SK-N-SH treated with all-trans-retinoic acid at 6 μM for 48 hours (cell line): Measurements from ENCODE around the gene NMUR1.

Experiments
- ARNTL ChIP-seq: fragments of 450-650 bp; formaldehyde crosslinking; IDR thresholded peaks from 2 replicates; pipeline ENCODE4 v1.5.0; 2020; ENCODE audit warnings: low read depth, mild to moderate bottlenecking, moderate library complexity, borderline replicate concordance
- OSR1 ChIP-seq: fragments of 250-450 bp; sonication (Bioruptor Pico); IDR thresholded peaks from 2 replicates; pipeline ENCODE4 v1.8.0; 2022; ENCODE audit warnings: moderate library complexity, mild to moderate bottlenecking, inconsistent platforms
- RARB ChIP-seq: fragments of 250-450 bp; sonication (Bioruptor Pico); IDR thresholded peaks from 2 replicates; pipeline ENCODE4 v1.8.0; 2021; ENCODE audit warnings: mild to moderate bottlenecking, moderate library complexity
- ZFP3 ChIP-seq: fragments of 250-450 bp; sonication (Bioruptor Pico); IDR thresholded peaks from 2 replicates; pipeline ENCODE4 v1.5.0; 2020; ENCODE audit warnings: mild to moderate bottlenecking, moderate library complexity
- TF ChIP-seq, protein P1 (sequence below): fragments of 250-450 bp; sonication (Bioruptor Pico); IDR thresholded peaks from 2 replicates; pipeline ENCODE4 v1.8.0; 2020; ENCODE audit warnings: mild to moderate bottlenecking, moderate library complexity, borderline replicate concordance
- TF ChIP-seq, protein P2 (sequence below): fragments of 250-450 bp; sonication (Bioruptor Pico); IDR thresholded peaks from 2 replicates; pipeline ENCODE4 v1.8.0; 2021; ENCODE audit warnings: low read depth, mild to moderate bottlenecking, moderate library complexity, borderline replicate concordance

DNA sequence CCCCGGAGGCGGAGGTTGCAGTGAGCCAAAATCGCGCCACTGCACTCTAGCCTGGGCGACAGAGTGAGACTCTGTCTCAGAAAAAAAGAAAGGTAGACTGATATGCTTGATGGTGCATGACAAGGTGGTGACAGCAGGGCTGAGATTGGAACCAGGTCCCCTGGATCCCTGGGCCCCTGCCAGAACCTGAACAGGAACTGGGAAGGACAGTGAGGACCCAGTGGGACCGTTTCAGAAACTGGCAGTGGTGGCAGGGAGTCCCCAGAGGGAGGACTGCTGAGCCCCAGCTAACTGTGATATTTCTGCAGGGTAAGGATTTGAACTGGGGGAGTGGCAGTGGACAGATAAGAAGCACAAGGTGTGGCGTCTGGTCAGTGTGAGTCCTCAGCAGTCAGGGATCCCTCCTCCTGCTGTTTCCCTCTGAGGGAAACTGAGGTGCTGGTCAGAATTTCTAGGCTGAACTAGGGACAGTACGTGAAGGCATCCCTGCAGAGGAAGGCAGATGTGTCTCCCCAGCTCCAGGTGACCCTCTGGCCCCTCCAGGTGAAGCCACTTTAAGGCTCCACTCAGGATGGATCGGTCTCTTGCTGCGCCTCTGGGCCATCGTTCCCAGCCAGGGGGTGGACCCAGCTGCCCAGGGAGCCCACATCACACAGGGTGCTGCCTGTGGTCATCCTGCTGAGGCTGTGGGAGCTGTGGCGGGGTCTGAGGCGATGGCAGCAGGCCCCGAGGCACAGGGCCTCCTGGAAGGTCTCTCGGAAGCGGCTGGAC lies 5.6 kb downstream of the NMUR1 start:
- TF ChIP-seq ZFP3 (CRISPR knock-in tag) (no peak), ARNTL (CRISPR knock-in tag) (no peak), OSR1 (CRISPR knock-in tag) (no peak), RARB (no peak)
- TF ChIP-seq, protein P1, sequence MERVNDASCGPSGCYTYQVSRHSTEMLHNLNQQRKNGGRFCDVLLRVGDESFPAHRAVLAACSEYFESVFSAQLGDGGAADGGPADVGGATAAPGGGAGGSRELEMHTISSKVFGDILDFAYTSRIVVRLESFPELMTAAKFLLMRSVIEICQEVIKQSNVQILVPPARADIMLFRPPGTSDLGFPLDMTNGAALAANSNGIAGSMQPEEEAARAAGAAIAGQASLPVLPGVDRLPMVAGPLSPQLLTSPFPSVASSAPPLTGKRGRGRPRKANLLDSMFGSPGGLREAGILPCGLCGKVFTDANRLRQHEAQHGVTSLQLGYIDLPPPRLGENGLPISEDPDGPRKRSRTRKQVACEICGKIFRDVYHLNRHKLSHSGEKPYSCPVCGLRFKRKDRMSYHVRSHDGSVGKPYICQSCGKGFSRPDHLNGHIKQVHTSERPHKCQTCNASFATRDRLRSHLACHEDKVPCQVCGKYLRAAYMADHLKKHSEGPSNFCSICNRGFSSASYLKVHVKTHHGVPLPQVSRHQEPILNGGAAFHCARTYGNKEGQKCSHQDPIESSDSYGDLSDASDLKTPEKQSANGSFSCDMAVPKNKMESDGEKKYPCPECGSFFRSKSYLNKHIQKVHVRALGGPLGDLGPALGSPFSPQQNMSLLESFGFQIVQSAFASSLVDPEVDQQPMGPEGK: no peak
- TF ChIP-seq, protein P2, sequence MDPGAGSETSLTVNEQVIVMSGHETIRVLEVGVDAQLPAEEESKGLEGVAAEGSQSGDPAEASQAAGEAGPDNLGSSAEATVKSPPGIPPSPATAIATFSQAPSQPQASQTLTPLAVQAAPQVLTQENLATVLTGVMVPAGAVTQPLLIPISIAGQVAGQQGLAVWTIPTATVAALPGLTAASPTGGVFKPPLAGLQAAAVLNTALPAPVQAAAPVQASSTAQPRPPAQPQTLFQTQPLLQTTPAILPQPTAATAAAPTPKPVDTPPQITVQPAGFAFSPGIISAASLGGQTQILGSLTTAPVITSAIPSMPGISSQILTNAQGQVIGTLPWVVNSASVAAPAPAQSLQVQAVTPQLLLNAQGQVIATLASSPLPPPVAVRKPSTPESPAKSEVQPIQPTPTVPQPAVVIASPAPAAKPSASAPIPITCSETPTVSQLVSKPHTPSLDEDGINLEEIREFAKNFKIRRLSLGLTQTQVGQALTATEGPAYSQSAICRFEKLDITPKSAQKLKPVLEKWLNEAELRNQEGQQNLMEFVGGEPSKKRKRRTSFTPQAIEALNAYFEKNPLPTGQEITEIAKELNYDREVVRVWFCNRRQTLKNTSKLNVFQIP: no peak
